ENCODE data around the gene ARHGEF25.

Gene ARHGEF25

GRCh38 chr12:57618966-57619433, 7.8 kb downstream of the ARHGEF25 start:
- TF ChIP-seq CTCF (IDR thresholded peaks at IDR 0.05; ENCODE audit: insufficient read depth, low read depth, low read length, missing control alignments): no peak
- no peak for DNase-seq (ENCODE audit: low read depth)
- H3K4me3 ChIP-seq (ENCODE audit: low read length): no peak overlapping the region

- no peak for TF ChIP-seq CTCF (IDR thresholded peaks at IDR 0.05; ENCODE audit: insufficient read depth, low read depth, low read length, missing control alignments)
- peak; percentile 45 for DNase-seq (ENCODE audit: low read depth)
- H3K4me3 ChIP-seq (ENCODE audit: low read length): no peak overlapping the region
Observed at GRCh38 chr12:57619434-57620244, 8.4 kb downstream of the ARHGEF25 start.

GRCh38 chr12:57620245-57620935, 9.2 kb downstream of the ARHGEF25 start:
- H3K4me3 ChIP-seq (ENCODE audit: low read length): no peak overlapping the region
- DNase-seq (ENCODE audit: low read depth): no peak
- TF ChIP-seq CTCF (IDR thresholded peaks at IDR 0.05; ENCODE audit: insufficient read depth, low read depth, low read length, missing control alignments): no peak

DNA sequence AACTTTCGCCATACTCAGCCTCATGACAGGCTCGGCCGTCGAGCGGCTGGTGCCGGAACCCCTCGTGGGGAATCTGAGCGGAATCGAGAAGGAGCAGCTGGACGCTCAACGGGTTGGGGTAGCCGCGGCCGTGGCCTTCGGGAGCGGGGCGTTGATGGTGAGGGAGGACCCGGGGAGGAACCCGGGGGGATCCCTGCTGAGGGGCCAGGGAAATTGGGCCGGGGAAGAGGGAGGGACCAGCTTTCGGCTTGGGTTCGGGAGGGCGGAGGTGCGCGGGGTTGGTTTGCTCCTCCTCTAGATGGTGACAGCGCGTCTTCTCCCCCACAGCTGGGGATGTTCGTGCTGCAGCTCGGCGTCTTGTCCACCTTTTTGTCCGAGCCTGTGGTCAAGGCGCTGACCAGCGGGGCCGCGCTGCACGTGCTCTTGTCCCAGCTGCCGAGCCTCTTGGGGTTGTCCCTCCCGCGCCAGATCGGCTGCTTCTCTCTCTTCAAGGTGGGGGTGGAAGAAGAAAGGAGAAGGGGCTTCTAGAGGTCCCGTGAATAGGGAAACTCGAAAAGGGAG, 9.8 kb downstream of the ARHGEF25 start:
- peak overlapping the region; percentile 23 for H3K4me3 ChIP-seq (ENCODE audit: low read length)
- no peak for TF ChIP-seq CTCF (IDR thresholded peaks at IDR 0.05; ENCODE audit: insufficient read depth, low read depth, low read length, missing control alignments)
- no peak for DNase-seq (ENCODE audit: low read depth)

DNA sequence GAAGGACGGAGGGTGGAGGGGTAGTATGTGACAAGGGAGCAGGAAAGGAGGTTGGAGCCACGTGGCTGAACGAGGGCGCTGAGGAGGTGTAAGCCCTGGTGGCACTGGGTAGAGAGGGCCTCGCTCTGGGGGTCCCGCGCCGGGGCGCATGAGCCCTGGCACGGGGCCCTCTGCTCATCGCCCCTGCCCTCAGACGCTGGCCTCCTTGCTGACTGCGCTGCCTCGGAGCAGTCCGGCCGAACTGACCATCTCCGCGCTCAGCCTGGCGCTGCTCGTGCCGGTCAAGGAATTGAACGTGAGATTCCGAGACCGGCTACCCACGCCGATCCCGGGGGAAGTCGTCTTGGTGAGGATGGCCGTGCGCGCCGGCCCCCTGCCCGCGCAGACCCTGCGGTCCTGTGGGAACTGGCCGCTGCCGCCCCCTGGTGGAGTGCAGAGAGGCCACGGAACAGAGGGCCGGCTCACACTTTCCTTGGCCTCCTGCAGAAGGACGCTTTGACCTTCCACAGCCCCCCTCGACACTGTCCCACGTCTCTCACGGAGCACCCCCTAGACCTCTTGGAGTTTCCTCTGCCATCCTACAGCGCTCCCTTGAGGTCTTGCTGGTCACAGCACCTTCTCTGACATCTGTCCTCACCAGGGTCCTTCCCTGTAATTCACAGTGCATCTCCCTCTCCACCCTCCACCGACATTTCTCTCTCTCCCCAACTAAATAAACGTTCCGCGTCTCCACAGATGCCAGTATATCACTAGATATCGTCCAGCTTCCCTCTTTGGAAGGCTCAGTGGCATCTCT, 10.5 kb downstream of the ARHGEF25 start:
- no peak for DNase-seq (ENCODE audit: low read depth)
- TF ChIP-seq CTCF (IDR thresholded peaks at IDR 0.05; ENCODE audit: insufficient read depth, low read depth, low read length, missing control alignments): peak; percentile 80
- peak overlapping the region; percentile 23 for H3K4me3 ChIP-seq (ENCODE audit: low read length)
